ENCODE results near the gene CFAP52. TPM values are rescaled to one million over a fixed set of nuclear protein-coding genes. Genes with fewer than 3 reads are reported as not detected.

The CFAP52 gene
- total and polyA plus RNA-seq, 7 donors, result 0.12 to 0.21 TPM; not detected in 5

DNA sequence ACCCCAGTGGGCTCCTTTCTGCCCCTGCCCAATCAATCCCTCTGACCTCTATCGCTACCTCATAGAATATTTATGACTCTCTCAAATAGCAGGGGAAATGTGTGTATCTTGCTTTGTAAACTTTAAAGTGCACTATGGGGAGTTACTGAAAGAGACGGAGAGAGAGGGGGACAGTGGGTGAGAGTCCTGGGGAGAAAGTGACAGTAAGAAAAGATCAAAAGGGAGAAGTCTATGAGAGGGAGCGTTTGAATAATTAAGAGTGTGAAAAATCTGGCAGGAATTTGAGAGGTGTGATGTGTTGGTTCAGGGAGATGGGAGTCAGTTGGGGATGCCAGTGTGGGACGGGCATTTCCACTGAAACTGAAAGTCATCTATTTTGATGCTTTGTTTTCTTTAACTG is 101.5 kb downstream of the CFAP52 start:
- 62% methylated on average over 4 of the region's 4 CpGs for WGBS, 3 donors
- intact Hi-C loops (cut with DNase I), result no loop called here
- DNase-seq, result no peak

GRCh38 chr17:9684955-9685621 is 108.6 kb downstream of the CFAP52 start:
- Histone ChIP-seq H3K9me3 (peaks cover 5% of the 10 kb centered on the region), H3K27ac (no peak overlapping the region), H3K36me3 (ENCODE audit: insufficient read depth in 1 of 2, low read depth in 1 of 2) (no peaks in the 10 kb centered on the region), H3K4me3 (no peak overlapping the region), H3K4me1 (no peaks in the 10 kb centered on the region), H3K27me3 (ENCODE audit: insufficient read depth in 3 of 3, low read length in 2 of 3) (no peaks in the 10 kb centered on the region)
- no peak for DNase-seq
- 77 to 80% (median 78%) methylated on average over 10 of the region's 10 CpGs for WGBS, 3 donors
- TF ChIP-seq, protein P1, sequence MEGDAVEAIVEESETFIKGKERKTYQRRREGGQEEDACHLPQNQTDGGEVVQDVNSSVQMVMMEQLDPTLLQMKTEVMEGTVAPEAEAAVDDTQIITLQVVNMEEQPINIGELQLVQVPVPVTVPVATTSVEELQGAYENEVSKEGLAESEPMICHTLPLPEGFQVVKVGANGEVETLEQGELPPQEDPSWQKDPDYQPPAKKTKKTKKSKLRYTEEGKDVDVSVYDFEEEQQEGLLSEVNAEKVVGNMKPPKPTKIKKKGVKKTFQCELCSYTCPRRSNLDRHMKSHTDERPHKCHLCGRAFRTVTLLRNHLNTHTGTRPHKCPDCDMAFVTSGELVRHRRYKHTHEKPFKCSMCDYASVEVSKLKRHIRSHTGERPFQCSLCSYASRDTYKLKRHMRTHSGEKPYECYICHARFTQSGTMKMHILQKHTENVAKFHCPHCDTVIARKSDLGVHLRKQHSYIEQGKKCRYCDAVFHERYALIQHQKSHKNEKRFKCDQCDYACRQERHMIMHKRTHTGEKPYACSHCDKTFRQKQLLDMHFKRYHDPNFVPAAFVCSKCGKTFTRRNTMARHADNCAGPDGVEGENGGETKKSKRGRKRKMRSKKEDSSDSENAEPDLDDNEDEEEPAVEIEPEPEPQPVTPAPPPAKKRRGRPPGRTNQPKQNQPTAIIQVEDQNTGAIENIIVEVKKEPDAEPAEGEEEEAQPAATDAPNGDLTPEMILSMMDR (IDR thresholded peaks at IDR 0.05), result no peak
- ATAC-seq, result no peak
- intact Hi-C loops (cut with DNase I), result no loop called here

More for the DNA sequence above, 101.5 kb downstream of the CFAP52 start:
- H3K36me3 ChIP-seq (ENCODE audit: insufficient read depth in 1 of 2, low read depth in 1 of 2), result no peaks in the 10 kb centered on the region
- no peak overlapping the region for H3K27ac ChIP-seq
- H3K4me1 ChIP-seq, result no peaks in the 10 kb centered on the region
- TF ChIP-seq, protein P1 (IDR thresholded peaks at IDR 0.05), result no peak
- no peak overlapping the region for H3K4me3 ChIP-seq
- H3K9me3 ChIP-seq, result peaks cover 15% of the 10 kb centered on the region
- ATAC-seq, result no peak
- H3K27me3 ChIP-seq (ENCODE audit: insufficient read depth in 3 of 3, low read length in 2 of 3), result no peaks in the 10 kb centered on the region

Other genes with a start within 250 kb of the CFAP52 start
- gene STX8, start 822 bp upstream of the CFAP52 start, total RNA-seq, result 10 to 100 TPM; 42.8 to 70.6 (median 61.2) TPM
- 10 to 100 TPM; 34.0 to 50.5 (median 42.9) TPM for gene STX8, start 822 bp upstream of the CFAP52 start, polyA plus RNA-seq
- under 1 TPM in 1 of 4 donors, not detected in 3; 0.06 TPM for gene USP43, start 68.9 kb downstream of the CFAP52 start, total RNA-seq
- gene USP43, start 68.9 kb downstream of the CFAP52 start, polyA plus RNA-seq, result under 1 TPM in 2 of 3 donors, not detected in 1; 0.01 to 0.04 TPM
- gene DHRS7C, start 214.9 kb downstream of the CFAP52 start, total RNA-seq, result 10 to 100 TPM; 34.3 to 73.3 (median 40.4) TPM
- gene DHRS7C, start 214.9 kb downstream of the CFAP52 start, polyA plus RNA-seq, result 100 to 1,000 TPM in 1 of 3 donors, 10 to 100 TPM in 2; 26.9 to 112 (median 95.8) TPM
- gene GSG1L2, start 245.4 kb downstream of the CFAP52 start, total RNA-seq, result not detected
- gene GSG1L2, start 245.4 kb downstream of the CFAP52 start, polyA plus RNA-seq, result not detected
- under 1 TPM in 2 of 4 donors, not detected in 2; 0.17 to 0.30 TPM for gene GLP2R, start 249.3 kb downstream of the CFAP52 start, total RNA-seq
- gene GLP2R, start 249.3 kb downstream of the CFAP52 start, polyA plus RNA-seq, result under 1 TPM in 1 of 3 donors, not detected in 2; 0.12 TPM

All from psoas muscle (tissue), 8 donors.